ENCODE results near the gene TMEM200C.

The TMEM200C gene

DNA sequence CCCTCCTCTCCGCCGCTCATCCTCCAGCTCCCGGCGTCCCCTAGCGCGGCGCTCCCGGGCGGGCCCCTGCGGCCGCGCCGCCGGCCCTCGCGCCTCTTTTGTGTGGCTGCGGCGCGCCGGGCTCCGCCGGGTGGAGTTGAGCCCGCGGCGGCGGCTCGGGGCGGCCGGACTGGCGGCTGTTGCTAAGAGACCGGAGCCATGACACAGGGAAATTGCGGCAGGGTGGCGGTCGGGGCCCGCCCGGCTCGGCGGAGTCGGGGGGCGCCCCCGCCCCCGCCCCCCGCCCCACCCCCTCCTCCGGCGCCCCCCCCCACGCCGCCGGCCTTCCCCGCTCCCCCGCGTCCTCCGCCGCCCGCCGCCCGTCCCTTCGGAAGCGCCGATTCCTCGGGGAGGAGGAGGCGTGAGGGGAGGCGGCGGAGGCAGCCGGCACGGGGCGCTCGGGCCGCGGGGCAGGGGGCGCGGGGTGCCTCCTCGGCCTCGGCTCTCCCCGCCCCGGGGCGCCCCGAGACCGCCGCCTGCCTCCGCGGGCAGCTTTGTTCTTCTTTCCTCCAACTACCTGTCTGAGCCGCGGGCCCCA, at the start of gene TMEM200C:
TMEM200C (minus strand) TSS at position 224 of the 577 bp plus-strand sequence. CDS start 3,459 bp downstream, outside the sequence.
- DNase-seq = no peak

DNA sequence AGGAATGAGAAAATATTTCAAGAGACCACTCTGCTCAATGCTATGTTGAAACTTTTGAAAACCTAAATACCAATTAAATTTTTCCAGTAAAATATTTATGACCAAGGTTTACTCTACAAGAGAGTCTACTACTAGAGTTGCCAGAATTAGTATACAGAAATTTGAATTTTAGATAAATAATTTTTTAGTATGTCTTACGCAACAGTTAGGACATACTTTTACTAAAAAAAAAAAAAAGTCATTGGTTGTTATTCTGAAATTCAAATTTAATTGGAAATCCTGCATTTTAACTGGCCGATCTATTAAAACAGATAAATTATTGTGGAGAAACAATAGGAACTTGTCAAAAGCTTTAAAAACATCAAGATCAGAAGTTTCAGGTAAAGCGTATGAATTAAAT, 49.1 kb upstream of the TMEM200C start:
- DNase-seq = no peak

DNA sequence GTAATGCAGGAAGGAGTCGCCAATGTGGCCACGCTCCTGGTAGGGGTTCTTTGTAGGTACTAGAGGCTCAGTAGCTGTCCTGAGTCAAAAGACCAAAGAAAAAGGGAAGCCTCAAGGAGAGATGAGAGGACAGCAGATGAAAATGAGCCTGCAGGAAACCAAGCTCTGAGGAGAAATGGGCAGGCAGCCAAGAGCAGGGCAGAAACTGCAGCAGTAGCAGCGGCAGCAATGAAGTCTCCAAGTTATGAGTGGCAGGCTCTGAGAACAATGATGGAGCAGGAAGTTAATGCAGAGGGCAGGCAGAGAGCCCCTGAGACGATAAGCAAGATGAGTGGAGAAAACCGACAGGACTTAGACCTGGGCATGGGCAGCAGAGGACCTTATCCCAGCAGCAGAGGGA, 48.2 kb upstream of the TMEM200C start:
- DNase-seq = no peak

DNA sequence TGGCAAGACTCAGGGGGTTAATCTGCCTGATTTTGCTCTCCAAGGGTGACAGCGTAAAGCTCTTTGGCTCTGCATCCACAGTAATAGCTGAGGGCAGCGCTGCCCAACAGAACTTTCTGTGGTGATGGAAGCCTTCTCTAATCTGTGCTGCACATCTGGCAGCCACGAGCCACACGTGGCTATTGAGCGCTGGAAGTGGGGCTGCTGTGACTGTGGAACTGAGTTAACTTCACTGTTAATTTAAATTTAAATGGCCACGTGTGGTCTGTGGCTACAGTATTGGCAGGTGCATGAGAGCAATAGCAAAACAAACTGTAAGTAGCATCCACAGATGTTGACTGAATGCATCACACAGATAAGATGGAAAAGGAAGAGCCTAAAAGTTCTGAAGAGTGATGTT, 47.3 kb upstream of the TMEM200C start:
- DNase-seq = no peak

DNA sequence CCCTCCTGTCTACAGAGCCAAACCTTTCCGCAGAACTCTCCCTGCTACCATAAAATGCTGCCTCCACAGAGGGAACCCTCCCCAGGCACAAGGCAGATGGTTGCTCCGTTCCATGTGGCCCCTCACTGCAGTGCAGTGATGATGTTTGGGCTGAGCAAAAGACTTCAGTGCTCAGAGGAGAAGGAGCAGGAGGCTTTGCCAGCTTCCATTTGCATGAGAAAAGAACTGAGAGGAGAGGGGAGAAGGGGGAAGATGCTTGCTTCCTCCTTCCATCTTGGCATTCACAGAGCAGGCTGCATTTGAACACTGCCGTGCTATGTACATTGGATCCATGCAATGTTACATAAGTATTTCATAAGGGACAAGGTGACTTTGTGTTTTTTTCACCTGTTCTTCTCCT, 46.6 kb upstream of the TMEM200C start:
- DNase-seq = no peak

DNA sequence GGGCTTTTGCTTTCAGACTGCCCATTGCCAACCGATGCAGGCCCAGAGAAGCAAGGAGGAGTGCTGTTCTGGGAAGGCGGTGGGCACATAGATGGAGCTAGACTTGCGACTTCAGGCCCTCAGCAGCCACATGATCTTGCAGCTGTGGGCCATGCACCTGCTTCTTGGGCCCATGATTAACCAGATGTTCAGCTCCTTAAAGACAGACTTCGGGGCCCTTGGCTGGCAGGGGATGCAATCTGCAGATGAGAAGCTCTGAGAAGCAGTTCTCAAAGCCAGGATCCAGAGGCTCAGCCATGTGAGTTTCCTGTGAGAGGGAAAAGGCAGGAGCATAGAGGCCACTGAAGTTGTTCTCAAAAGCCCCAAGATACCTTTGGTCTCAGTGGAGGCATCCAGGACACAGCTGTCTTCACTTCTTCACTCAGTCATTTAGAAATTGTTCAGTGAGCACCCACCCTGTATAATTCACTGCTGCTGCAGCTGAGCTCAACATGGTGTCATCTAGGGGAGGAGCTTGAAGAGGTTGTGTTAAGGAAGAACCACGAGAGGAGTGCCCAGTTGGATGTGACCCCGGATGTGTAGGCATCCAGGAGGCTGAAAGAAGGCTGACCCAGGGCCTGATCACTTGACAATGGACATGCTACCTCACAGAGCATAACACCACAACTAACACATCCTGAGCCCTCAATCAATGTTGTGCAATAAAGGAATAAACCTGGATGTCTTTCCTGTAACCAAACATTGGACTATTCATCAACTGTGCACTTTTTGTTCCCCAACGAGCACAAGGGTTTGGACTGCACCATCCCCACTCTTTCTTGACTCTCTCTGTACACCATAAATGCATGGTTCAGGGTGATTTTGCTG, 44.7 kb upstream of the TMEM200C start:
- DNase-seq = no peak

DNA sequence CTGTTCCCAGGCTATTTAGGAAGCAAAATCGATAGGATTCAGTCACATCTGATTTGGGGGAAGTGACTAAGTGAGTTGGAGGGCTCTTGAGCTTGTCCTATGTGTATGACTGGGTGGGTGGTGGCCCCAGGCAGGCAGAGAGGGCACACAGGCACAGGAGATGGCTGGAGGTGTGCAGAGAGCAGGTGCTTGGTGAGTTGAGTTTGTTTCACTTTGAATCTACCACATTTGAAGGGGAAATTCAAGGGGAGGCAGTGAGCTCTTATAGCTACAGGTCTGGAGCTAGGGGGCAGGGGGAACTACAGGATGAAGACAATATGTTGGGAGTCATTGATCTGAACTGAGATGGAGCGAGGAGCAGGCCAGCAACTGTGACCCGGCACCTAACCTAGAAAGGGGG, 42.5 kb upstream of the TMEM200C start:
- no peak for DNase-seq

DNA sequence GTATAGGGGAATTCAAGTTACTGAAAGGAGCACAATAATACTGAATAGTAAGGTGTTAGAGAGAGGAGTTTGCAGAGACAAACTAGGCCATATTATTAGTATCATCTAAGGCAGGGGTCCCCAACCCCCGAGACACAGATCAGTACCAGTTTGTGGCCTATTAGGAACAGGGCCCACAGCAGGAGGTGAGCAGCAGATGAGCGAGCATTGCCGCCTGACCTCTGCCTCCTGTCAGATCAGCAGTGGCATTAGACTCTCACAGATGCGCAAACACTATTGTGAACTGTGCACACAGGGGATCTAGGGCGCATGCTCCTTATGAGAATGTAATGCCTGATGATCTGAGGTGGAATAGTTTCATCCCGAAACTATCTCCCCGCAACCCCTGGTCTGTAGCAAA, 41.8 kb upstream of the TMEM200C start:
- DNase-seq = no peak

DNA sequence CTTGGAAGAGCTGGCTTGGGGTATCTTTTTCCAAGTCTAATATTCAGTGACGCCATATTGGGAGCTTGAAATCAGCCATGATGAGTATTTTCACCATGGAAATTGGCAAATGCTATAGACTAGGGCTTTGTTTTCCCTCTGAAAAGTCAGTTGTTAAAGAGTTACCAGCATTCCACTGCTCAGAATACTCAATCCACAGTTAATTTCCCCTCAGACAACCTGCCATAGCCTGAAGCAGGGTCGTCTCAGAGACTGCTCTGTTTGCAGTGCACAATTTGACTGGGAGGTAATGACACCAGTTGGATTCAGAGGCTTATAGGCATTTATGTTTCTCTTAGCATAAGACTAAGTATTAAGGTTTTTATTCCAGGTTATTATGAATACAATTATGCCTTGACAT, 35.5 kb upstream of the TMEM200C start:
- no peak for DNase-seq

DNA sequence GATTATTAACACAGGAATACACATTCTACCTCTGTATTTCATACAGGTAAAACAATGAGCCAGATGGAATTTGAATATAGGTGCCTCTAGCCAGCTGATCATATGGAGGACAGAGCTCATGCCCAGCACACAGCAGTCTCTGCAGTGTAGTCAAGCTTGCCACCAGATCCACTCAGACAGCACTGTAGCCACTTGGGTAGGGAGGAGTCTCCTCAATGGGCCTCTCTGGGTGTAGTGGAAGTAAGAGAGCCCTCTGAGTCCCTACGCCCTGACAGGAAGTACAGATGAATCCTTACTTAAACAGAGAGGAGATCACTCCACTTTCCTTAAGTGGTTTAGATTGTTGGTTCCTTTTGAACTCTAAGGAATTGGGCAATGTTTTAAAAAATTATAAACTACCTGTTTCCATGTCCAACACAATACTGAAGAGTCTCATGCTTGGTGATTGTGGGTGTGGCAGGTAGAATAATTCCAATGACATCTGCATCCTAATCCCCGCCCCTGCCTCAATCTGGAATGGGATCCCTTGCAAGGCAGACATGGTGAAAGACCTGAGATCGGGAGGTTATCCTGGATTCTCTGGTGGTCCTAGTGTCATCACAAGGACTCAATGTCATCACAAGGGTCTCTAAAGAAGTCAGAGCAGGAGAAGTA, 23.0 kb upstream of the TMEM200C start:
- no peak for DNase-seq

DNA sequence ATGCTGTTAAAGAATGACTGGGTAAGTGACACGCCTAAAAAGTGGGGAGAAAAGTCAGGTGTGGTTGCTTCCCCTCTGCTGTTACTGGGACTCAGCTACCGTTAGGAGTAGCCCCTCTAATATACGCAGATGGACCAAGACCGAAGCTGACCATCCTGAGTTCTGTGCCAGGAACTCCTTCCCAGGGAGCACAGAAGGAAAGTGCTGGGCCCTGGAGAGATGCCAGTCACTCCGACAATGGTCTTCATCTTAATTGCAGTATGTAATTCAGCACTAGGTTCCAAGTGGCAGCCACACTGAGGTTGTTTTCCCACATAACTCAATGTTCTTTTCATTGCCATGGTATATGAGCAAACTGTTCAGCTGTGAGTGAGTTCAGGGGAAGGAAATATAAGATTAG, 19.6 kb upstream of the TMEM200C start:
- DNase-seq = no peak

DNA sequence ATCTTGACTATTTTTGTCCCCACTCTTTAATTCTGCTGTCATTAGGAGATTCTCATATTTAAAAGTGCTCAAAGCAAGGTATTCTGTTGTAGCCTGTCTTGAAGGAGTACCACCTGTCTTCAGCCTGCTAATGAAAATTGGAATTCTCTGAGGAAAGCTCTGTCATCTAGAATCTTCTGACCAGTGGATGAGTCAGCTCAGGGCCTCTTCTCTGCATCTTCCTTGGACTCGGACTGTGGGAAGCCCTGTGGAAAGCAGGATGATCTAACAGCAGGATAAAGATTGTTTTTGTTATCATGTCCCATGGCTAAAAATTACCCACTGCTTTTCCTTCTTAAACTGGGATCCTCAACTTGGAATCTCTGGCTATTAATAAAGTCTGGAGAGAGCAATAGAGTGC, 18.7 kb upstream of the TMEM200C start:
- DNase-seq = no peak

DNA sequence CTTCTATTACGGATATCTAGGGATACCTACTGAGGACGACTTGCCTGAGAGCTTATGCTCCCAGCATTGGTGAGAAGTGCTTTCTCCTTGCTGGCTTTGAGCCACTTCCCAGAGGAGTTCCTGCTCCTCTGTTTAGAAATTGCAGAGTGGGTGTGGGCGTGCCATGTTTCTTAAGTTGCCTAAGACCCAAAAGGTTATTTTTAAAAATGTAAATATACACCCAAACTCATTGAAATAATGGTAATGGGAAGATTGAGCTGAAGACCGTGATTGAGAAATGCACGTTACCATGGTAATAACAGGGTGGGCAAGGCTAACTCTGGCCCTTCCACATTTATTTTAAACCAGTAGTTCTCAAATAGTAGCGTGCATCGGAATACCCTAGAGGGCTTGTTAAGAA, 17.2 kb upstream of the TMEM200C start:
- DNase-seq = no peak

DNA sequence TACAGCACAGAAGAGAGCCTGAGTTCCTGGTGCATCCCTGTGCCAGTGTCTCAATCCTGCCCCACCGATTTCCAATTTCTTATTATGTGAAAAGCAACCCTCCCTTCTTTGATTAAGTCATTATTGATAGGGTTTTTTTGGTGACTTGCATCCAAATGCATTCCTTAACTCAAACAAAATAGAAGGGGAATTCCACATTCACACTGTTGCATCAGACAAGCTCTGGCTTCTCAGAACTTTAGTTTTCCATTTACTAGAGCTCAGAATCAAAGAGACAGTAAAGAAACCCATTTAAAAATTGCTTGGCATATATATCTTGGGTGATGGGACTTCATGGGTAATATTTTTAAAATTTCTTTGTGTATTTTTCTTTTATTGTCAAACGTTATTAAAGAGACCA, 13.8 kb upstream of the TMEM200C start:
- DNase-seq = no peak

DNA sequence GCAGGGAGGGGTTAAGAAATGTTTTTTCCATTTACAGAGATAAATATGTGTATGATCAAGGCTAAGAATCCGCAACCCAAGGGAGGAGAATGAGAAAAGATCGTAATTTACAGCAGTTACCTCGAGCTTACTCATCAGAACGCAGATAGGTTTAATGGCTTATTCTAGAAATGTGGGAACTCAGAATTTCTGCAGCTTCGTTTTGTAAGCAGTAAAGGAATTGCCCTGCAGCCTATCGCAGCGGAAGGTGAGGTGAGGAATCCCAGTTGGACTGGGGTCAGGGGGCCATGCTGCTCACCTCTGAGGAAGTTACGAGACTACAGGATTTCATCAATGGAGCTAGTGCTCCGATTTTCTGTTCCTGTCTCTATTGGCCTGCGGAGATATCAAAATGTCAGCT, 8.1 kb upstream of the TMEM200C start:
- DNase-seq = no peak

DNA sequence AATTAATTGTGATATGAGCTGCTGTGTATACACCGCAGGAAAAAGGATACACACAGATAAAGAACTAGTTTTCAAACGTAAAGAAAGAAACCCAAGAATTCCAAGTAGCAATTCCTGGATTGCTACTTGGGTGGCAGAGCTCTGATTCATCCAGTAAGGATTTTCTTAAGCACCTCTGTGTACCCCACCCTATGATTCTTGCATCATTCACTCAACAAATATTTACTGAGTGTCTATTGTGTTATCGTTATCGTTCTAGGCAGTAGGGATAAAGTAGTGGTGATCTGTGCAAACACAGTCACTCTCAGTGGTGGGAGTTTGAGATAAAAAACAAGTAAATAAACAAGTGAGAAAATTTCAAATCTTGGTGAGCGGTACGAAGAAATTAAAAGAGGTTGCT, 4.9 kb upstream of the TMEM200C start:
- DNase-seq = no peak

DNA sequence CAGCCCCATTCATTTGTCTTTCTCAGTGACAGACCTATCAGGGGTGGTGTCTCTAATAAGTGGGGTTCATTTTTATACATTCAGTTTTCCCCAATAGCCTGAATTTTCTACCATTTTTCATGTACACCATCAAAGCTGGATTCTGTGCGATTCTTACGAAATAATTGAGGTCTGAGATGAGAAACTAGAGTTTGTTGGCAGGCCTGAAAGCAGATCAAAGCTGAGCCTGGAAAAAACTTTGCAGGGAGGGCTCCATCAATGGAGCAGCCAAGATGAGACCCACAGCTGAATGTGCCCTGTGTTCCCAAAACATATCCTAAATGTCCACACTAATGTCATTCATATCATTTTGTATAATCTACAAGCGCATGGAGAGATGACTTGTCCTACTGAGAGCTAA, 4.5 kb upstream of the TMEM200C start:
- DNase-seq = no peak

DNA sequence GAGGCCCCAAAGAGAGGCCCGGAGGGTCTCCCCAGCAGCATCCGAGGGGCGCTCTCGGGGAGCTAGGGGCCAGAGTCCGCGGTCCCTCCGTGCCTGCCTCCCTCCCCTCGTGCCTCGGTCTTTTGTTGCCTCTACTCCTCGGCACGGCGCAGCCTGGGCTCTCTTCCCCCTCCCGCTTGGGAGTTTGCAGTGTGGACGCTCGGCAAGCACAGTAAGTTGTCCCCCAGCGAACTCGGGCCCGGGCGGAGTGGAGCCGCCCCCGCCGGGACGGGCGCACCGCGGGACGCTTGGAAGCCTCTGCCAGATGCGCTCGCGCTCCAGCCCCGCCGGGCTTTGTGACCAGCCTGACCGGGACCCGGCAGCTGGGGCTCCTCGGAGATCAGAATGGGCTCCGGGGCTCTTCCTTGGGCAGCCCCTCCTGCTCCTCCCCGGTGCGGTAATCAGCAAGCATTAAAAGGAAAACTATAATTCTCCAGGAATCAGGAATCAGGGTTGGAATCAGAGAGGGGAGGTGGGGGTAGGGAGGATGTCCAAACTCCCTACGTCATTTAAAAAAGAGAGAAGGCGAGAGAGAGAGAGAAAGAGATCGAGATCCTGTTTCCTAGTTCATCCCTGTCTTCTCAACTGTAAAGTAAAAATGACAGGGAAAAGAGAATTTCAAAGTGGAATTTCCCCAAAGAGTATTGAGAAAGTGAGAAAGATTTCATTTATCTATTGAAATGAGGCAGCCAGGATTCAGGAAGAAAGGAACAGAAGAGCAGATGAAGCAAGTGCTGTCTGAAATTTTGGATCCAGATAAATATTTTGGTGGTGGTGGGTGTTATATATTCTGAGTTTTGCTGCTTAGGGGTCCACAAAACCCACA, 786 bp upstream of the TMEM200C start:
- DNase-seq = no peak

DNA sequence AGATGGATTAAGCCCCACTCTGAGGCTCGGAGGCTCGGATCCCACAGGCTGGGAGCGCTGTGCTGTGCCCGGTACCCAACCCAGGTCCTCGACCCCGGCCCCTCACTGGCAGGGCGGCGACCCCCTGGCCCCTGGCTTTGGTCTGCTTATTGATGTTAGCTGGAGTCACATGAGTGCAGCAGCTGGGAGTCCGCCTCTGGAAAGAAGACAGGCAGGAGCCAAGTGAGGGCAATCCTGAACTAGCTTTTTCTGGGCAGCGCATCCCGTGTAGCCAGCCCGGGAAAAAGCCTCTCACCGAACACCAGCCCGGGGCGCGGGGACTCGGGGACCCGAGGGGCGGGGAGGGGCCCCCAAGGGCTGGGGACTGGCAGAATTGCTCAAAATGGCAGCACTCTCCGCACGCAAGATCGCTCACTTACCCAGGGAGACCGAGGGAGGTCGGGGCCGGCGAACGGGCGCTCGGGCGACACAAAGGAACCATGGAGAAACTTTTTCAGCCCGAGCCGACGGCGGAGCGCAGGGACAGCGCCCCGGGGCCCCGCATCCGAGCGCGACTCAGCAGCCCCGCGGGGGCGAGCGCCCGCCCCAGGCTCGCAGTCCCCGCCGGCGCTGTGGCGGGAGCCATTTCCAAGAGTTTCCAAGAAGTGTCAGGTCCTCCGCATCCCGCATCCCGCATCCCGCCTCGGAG, 567 bp downstream of the TMEM200C start:
- DNase-seq = no peak

DNA sequence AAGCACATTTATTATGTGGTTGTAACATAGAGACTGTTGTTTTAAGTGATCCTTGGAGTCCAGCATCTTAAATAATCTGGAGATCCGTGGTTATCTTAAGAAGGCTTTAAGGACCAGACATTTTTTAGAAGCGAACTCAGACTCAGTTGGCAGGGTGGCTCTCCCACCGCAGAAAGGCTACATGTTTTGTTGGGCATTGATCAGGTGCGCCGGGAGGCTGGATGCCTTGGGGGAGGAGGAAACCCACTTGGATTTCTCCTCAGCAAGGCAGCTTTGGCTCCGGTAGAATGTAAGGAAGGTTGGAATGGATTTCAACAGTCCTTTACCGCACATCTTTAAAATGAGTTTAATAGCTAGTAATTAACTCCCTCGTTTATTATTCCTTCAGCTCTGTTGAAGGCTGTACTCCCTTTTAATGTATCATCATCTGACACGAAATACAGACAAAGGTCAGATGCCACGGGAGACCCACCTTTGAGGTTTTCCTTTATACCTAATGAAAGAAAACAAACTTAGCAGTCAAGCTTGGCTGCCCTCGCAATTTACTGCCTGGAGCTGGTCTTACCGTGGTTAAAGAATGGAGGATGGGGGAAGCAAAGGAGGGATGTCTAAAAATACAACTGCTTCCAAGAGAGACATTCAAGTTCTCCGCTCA, 1.2 kb downstream of the TMEM200C start:
- DNase-seq = no peak

DNA sequence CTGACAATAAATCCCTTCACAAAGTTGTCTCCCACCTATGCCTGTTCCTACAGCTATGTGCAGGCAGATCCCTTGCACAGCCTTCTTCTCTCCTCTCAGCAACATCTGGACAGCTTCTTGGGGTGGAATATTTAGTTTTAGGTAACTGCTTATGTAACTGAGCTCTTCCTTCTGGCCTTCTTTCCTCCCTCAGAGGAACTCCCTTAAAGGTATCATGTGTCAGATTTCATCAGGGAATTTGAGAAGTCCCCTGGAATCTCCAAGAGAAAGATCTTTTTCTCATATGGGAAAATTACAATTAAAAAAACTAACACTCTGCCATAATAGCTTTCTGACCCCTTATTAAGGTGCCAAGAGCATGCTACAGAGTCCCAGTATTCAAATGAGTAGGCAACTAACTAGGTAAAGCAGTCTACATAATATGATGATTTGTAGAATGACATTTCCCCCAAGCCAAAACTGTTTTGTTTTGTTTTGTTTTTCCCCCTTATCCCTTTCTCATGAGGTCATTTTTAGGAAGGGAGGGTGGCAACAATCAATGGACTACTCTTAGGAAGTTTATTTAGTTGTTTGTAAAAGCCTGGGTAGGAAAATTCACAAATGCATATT, 2.4 kb downstream of the TMEM200C start:
- DNase-seq = no peak

DNA sequence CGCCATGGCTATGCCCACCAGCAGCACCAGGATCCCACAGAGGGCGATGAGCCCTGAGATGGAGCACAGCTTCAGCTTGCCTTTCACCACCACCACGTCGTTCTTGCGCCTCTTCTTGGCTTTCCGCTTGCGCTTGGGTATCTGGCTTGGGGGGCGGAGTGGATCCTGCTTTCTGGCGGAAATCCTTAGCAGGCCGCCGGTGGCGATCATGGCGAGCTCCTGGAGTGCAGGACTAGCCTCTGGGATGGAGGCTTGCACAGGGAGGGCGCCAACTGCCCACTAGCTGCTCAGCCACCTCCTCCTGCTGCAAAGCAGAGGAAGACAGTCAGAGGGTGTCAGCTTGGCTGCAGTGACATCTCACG, 3.5 kb downstream of the TMEM200C start:
- no peak for DNase-seq

All from CD4-positive, alpha-beta T cell treated with Interleukin-17A for 4 hours (primary cell).